Embryonic facial prominence (tissue), 1 donor: ENCODE results near the gene ERVK3-1.
A peak's percentile ranks its signal among the peaks of the same experiment; 100 is the strongest.
"Not testable (repeated sequence)": the region's sequence is repeated elsewhere in the genome, so short reads cannot be mapped to it uniquely, and the experiment has no call there.

Experiments used
- DNase-seq: peaks from one replicate; pipeline ENCODE4 v3.0.0-alpha.2; 2016; ENCODE audit errors: extremely low spot score

The ERVK3-1 gene

GRCh38 chr19:58346961-58347929 lies 42.1 kb downstream of the ERVK3-1 start:
- DNase-seq, result no peak

GRCh38 chr19:58348080-58348479 lies 42.9 kb downstream of the ERVK3-1 start:
- DNase-seq, result not testable (repeated sequence)

GRCh38 chr19:58349590-58349989 lies 44.4 kb downstream of the ERVK3-1 start:
- no peak for DNase-seq

GRCh38 chr19:58350001-58350861 lies 45.1 kb downstream of the ERVK3-1 start:
- DNase-seq, result no peak

GRCh38 chr19:58350871-58351557 lies 45.8 kb downstream of the ERVK3-1 start:
- no peak for DNase-seq

GRCh38 chr19:58351558-58351878 lies 46.3 kb downstream of the ERVK3-1 start:
- no peak for DNase-seq

- no peak for DNase-seq
Observed at GRCh38 chr19:58351990-58352755, 47.0 kb downstream of the ERVK3-1 start.

- DNase-seq, result no peak
Observed at GRCh38 chr19:58352760-58353671, 47.8 kb downstream of the ERVK3-1 start, which contains the start of gene A1BG. Gene A1BG (minus strand): TSS chr19:58353492. CDS start chr19:58353437, 55 bp downstream.

- DNase-seq, result no peak
Observed at GRCh38 chr19:58353717-58354477, 48.7 kb downstream of the ERVK3-1 start.

GRCh38 chr19:58354478-58355030 lies 49.4 kb downstream of the ERVK3-1 start:
- DNase-seq, result no peak

- DNase-seq, result no peak
Observed at GRCh38 chr19:58355215-58355796, 50.1 kb downstream of the ERVK3-1 start.

- DNase-seq, result no peak
Observed at GRCh38 chr19:58355908-58356765, 51.0 kb downstream of the ERVK3-1 start.

- no peak for DNase-seq
Observed at GRCh38 chr19:58356766-58357480, 51.7 kb downstream of the ERVK3-1 start.

- DNase-seq, result no peak
Observed at GRCh38 chr19:58357481-58358145, 52.4 kb downstream of the ERVK3-1 start.

GRCh38 chr19:58361900-58362271 lies 56.7 kb downstream of the ERVK3-1 start:
- DNase-seq, result no peak

GRCh38 chr19:58362272-58362994 lies 57.3 kb downstream of the ERVK3-1 start, which contains the start of gene ZNF497:
Gene ZNF497 (minus strand): TSS chr19:58362751. CDS start chr19:58357635, 5,116 bp downstream.
- peak; percentile 86 for DNase-seq
